Neuron (in vitro differentiated cells): Measurements from ENCODE around the gene CUEDC1.

Experiments used
- H2AFZ ChIP-seq: one replicate; pipeline ENCODE4 v1.6.1; 2013; ENCODE audit warnings: low read depth, mild to moderate bottlenecking, inconsistent platforms, low read length, moderate library complexity
- H3K27me3 ChIP-seq: one replicate; pipeline ENCODE4 v1.6.1; 2013; ENCODE audit warnings: low read length; ENCODE audit not compliant: insufficient read depth
- H3K36me3 ChIP-seq: one replicate; pipeline ENCODE4 v1.6.1; 2013; ENCODE audit warnings: low read length; ENCODE audit not compliant: insufficient read depth
- H3K4me1 ChIP-seq: one replicate; pipeline ENCODE4 v1.6.1; 2013; ENCODE audit warnings: low read length; ENCODE audit not compliant: insufficient read depth
- H3K4me3 ChIP-seq: 2 replicates; pipeline ENCODE4 v1.5.1; 2013; ENCODE audit warnings: mild to moderate bottlenecking, low read length, moderate library complexity
- H3K9me3 ChIP-seq: one replicate; pipeline ENCODE4 v1.6.1; 2013; ENCODE audit warnings: low read length

CUEDC1 gene

DNA sequence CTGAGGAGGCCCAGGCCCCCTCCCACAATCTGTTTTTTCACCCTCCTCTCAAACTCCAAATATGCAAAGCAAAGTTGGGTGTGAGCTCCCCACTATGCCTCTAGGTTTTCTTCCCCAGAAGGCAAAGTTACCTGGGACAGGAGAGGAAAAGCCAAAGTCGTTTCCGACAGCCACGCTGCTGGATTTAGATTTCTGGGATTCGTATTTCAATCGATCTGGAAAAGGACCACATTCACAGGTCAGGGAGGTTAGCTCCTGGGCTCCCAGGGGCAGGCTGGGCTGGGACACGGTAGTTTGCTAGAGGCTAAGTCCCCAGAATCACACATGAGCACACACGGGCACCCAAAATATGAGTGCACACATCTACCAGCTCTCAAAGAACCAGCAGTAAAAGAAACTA, 84.1 kb downstream of the CUEDC1 start:
- Histone ChIP-seq H3K4me3 (no peak overlapping the region), H2AFZ (no peak overlapping the region), H3K9me3 (no peaks in the 10 kb centered on the region), H3K27me3 (no peaks in the 10 kb centered on the region), H3K36me3 (peaks cover 49% of the 10 kb centered on the region), H3K4me1 (peaks cover 26% of the 10 kb centered on the region)

- Histone ChIP-seq H3K36me3 (peaks cover 51% of the 10 kb centered on the region), H3K4me1 (peaks cover 17% of the 10 kb centered on the region), H3K9me3 (no peaks in the 10 kb centered on the region), H3K27me3 (no peaks in the 10 kb centered on the region), H3K4me3 (no peak overlapping the region), H2AFZ (no peak overlapping the region)
These were observed 85.0 kb downstream of the CUEDC1 start for GRCh38 chr17:57870283-57870635.

GRCh38 chr17:57869617-57870282, 85.5 kb downstream of the CUEDC1 start:
- Histone ChIP-seq H3K27me3 (no peaks in the 10 kb centered on the region), H3K36me3 (peaks cover 51% of the 10 kb centered on the region), H2AFZ (no peak overlapping the region), H3K4me1 (peaks cover 12% of the 10 kb centered on the region), H3K4me3 (no peak overlapping the region), H3K9me3 (no peaks in the 10 kb centered on the region)

GRCh38 chr17:57868910-57869616, 86.1 kb downstream of the CUEDC1 start:
- Histone ChIP-seq H2AFZ (no peak overlapping the region), H3K4me1 (peaks cover 6% of the 10 kb centered on the region), H3K4me3 (no peak overlapping the region), H3K36me3 (peaks cover 55% of the 10 kb centered on the region), H3K9me3 (no peaks in the 10 kb centered on the region), H3K27me3 (no peaks in the 10 kb centered on the region)

GRCh38 chr17:57868007-57868909, 87.0 kb downstream of the CUEDC1 start:
- Histone ChIP-seq H3K4me1 (no peaks in the 10 kb centered on the region), H3K27me3 (no peaks in the 10 kb centered on the region), H3K9me3 (no peaks in the 10 kb centered on the region), H2AFZ (no peak overlapping the region), H3K4me3 (no peak overlapping the region), H3K36me3 (peaks cover 55% of the 10 kb centered on the region)

- Histone ChIP-seq H3K4me3 (no peak overlapping the region), H3K27me3 (no peaks in the 10 kb centered on the region), H2AFZ (no peak overlapping the region), H3K9me3 (no peaks in the 10 kb centered on the region), H3K4me1 (no peaks in the 10 kb centered on the region), H3K36me3 (peaks cover 47% of the 10 kb centered on the region)
These were observed 88.1 kb downstream of the CUEDC1 start for GRCh38 chr17:57867126-57867525.

DNA sequence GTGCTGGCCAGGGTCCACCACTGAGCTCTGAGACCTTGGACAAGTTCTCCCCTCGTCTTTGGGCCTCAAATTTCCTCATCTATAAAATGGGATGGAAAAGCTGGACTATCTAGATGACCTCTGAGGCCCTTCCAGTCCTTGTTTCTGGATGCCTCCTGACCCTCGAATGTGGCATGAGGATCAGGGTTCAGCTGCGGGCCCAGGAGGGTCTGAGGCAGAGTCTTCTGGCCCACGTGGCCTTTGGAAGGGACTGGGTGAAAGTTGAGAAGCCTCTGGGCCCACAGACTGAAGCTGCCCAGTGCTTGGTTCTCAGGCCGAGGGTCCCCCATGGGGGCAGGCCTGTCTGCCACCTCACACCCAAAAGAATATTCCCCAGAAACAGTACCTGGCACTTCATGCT, 88.5 kb downstream of the CUEDC1 start:
- no peak overlapping the region for H3K4me3 ChIP-seq
- no peaks in the 10 kb centered on the region for H3K27me3 ChIP-seq
- H3K36me3 ChIP-seq, result peaks cover 44% of the 10 kb centered on the region
- H3K4me1 ChIP-seq, result no peaks in the 10 kb centered on the region
- no peaks in the 10 kb centered on the region for H3K9me3 ChIP-seq
- H2AFZ ChIP-seq, result no peak overlapping the region

DNA sequence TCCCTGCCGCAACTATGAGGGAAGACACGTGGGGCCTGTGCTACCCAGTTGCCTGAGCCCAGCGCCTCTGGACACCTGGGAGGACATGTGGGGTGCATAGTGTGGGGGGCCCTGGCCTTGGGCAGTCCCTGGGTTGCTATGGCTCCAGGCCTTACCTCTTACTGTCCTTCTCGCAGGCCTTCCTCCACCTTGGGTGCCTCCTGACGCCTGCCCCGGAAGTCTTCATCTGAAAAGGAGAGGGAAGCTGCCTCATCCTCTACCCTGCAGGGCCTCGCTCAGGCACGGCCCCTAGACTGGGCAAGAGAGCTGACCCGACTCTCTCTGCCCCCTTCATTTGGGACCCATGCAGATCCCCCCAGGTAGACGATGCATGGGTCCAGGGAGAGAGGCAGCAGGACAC, 88.9 kb downstream of the CUEDC1 start:
- Histone ChIP-seq H3K4me1 (no peaks in the 10 kb centered on the region), H2AFZ (no peak overlapping the region), H3K4me3 (no peak overlapping the region), H3K27me3 (no peaks in the 10 kb centered on the region), H3K36me3 (peaks cover 44% of the 10 kb centered on the region), H3K9me3 (no peaks in the 10 kb centered on the region)

GRCh38 chr17:57864273-57864672, 90.9 kb downstream of the CUEDC1 start:
- Histone ChIP-seq H3K4me3 (no peak overlapping the region), H2AFZ (no peak overlapping the region), H3K36me3 (peaks cover 34% of the 10 kb centered on the region), H3K27me3 (no peaks in the 10 kb centered on the region), H3K4me1 (no peaks in the 10 kb centered on the region), H3K9me3 (no peaks in the 10 kb centered on the region)

- peaks cover 23% of the 10 kb centered on the region for H3K36me3 ChIP-seq
- no peaks in the 10 kb centered on the region for H3K27me3 ChIP-seq
- no peak overlapping the region for H3K4me3 ChIP-seq
- H2AFZ ChIP-seq, result no peak overlapping the region
- no peaks in the 10 kb centered on the region for H3K9me3 ChIP-seq
- no peaks in the 10 kb centered on the region for H3K4me1 ChIP-seq
These were observed 92.2 kb downstream of the CUEDC1 start for GRCh38 chr17:57862694-57863667.

- H3K4me1 ChIP-seq, result no peaks in the 10 kb centered on the region
- H3K27me3 ChIP-seq, result no peaks in the 10 kb centered on the region
- no peak overlapping the region for H3K4me3 ChIP-seq
- H3K36me3 ChIP-seq, result peaks cover 20% of the 10 kb centered on the region
- H3K9me3 ChIP-seq, result no peaks in the 10 kb centered on the region
- no peak overlapping the region for H2AFZ ChIP-seq
These were observed 93.2 kb downstream of the CUEDC1 start for GRCh38 chr17:57861790-57862693.
